HT1080 (cell line): ENCODE results near the gene WDR91. TPM values are rescaled to one million over a fixed set of nuclear protein-coding genes. Genes with fewer than 3 reads are reported as not detected.
A peak's percentile ranks its signal among the peaks of the same experiment; 100 is the strongest.
"Not testable (repeated sequence)": the region's sequence is repeated elsewhere in the genome, so short reads cannot be mapped to it uniquely, and the experiment has no call there.

ENCODE experiments used
- DNase-seq: peaks from one replicate; pipeline ENCODE4 v3.0.0-alpha.2; 2015; ENCODE audit warnings: low read depth
- total RNA-seq: library from RNA; depleted of rRNA; stranded (reverse); fragments of >200 nt; shearing (Covaris generic); gene quantifications from 2 replicates; pipeline ENCODE4 v1.2.3, GENCODE V29; 2014

The WDR91 gene
- total RNA-seq, 1 experiment from 2014 or later, result 3.9 TPM

DNA sequence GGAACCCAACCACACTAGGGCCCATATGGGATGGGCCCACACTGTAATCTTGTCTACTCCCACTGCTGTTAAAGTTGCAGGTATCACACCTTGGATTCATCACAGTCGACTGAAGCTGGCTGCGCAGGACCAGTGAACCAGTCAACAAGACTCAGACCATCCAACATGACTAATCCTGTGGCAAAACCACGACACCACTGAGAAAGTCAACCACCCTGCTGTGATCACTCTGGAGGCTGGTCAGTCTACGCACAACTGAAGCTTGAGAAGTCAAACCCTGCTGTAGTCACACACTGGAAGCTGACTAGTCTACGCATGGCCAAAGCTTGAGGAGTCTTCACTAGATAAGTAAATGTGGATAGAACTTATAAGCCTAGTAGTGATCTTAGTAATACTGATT, 31.2 kb downstream of the WDR91 start:
- no peak for DNase-seq

DNA sequence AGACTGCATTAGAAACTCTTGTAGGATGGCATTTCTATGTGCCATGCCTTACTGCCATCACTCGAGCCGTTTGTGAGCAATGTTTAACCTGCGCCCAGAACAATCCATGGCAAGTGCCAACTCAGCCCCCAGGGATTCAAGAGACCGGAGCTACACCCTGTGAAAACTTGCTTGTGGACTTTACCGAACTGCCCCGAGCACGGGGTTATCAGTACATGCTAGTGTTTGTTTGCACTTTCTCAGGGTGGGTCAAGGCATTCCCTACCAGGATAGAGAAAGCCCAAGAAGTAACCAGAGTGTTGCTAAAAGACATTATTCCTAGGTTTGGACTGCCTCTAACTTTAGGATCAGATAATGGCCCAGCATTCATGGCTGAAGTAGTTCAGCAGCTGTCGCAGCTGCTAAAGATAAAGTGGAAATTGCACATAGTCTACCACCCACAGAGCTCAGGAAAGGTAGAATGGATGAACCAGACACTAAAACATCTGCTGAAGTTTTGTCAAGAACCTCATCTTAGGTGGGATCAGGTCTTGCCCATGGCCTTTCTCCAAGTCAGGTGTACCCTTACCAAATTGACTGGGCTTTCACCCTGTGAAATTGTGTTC, 31.9 kb downstream of the WDR91 start:
- no peak for DNase-seq

DNA sequence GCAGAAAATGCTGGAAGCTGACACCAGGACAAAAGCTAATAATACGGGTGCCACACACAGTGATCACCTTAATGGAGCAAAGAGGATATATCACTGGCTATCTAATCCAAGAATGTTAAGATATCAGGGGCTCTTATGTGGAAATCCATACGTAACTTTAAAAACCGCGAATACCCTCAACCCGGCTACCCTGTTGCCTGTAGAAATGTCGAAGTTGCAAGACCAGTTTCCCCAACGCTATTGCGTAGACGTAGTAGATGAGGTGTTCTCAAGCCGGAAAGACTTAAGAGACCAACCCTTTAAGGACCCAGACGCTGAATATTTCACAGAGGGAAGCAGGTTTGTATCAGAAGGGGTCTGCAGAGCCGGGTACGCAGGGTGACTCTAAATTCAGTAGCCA, 33.0 kb downstream of the WDR91 start:
- DNase-seq, result no peak

DNA sequence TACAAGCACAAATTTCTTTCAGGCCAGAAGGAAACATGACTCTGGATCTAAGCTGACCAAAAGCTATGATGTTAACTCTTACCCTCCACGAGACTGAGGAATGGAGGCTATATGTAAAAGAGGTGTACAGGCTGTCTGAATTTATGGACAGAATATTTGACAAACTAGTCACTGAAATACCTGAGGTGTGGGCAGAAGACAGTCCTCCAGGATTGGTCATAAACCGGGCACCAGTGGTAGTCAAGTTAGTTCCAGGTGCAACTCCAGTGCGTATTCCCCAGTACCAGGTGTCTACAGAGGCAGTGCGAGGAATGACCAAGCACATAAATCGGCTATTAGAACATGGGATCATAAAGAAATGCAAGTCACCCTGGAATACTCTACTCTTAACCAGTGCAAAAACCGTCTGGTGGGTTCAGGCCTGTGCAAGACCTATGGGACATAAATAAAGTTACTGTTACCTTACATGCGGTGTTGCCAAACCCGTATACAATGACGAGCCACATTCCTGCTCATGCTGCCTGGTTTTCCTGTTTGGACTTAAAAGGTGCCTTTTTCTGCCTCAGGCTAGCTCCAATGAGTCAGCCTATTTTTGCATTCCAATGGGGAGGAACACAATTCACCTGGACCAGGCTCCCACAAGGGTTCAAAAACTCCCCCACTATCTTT, 34.2 kb downstream of the WDR91 start:
- peak; percentile 32 for DNase-seq

DNA sequence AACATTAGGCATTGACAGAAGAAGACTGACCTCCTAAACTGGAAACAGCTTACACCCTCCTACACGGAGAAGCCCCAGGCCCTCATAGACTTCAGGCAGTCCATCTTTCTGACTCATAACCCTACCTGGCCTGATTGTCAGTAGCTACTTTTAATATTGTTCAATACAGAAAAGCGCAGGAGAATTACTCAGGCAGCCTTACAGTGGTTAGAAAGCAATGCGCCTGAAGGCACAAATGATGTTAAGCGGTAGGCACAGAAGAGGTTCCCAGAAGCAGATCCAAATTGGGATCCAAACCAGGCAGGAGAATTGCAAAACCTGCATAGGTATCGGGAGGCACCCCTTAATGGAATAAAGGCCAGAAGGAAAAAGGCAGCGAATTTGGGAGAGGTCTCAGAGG, 35.4 kb downstream of the WDR91 start:
- no peak for DNase-seq

DNA sequence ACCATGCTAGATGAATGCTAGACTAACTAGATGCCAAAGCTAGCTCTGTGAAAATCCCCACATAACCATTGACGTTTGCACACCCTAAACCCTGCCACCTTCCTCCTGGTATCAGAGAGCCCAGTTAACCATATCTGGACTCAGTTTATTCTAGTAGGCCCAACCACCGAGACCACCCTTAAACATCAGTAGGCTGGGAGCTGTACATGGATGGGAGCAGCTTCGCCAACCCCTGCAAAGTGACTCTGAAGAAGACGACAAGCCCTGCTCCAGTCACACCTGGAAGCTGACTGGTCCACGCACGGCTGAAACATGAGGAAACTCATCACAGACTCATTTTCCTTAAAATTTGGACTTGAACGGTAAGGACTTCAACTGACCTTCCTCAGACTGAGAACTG, 36.4 kb downstream of the WDR91 start:
- DNase-seq, result no peak

DNA sequence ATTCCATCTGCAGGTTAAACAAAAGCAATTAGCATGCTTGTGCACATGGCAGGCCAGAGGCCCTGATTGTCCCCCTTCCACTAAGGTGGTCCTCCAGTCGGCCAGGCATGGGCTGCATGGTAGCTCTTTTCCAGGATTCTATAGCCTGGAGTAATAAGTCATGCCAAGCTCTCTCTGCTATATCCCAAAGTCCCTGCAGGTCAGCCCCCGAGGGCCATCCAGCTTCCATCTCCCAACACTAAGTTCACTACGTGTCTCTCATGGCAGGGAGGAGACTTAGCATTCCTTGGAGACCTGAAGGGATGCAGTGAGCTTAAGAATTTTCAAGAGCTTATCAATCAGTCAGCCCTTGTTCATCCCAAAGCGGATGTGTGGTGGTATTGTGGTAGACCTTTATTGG, 37.4 kb downstream of the WDR91 start:
- DNase-seq, result not testable (repeated sequence)

DNA sequence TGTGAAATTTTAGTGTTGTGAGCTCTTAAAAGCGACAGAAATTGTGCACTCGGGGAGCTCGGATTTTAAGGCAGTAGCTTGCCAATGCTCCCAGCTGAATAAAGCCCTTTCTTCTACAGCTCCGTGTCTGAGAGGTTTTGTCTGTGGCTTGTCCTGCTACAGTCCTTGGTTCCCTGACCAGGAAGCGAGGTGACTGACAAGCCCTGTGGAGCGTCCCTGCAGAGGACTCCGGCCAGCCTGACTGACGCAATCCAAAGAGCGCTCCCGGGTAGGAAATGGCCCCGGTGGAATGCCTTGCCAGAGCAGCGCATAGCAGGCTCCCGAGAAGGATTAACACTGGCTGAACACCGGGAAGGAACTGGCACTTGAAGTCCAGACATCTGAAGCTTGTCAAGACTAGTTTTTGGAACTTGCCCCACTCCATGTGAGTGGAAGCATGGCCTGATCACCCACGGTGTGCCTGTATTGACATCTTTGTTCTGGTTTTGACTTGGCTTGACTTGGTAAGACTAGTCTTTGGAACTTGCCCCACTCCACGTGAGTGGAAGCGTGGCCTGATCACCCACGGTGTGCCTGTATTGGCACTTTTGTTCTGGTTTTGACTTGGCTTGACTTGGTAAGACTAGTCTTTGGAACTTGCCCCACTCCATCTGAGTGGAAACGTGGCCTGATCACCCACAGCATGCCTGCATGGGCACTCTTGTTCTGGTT, 39.6 kb downstream of the WDR91 start:
- not testable (repeated sequence) for DNase-seq

DNA sequence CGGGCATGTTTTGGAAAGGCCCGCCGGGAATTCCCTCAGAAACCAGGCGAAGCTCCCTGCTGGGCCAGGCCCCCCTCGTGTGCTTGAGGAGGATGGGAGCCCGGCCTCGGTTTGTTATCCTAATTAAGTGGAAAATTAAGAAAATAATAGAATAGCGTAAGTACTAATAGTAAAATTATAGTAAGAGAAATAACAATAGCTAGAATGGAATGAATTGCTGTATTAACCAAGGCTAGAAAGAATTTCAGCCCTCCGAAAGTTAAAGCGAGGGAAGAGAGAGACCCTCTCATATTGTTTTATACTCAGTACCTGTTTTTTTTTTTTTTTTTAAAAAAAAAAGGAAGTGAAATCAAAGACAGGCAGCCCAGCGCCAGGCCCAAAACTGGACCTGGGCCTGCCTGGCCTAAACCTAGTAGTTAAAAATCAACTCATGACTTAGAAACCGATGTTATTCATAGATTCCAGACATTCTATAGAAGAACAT, 40.3 kb downstream of the WDR91 start:
- DNase-seq, result not testable (repeated sequence)

DNA sequence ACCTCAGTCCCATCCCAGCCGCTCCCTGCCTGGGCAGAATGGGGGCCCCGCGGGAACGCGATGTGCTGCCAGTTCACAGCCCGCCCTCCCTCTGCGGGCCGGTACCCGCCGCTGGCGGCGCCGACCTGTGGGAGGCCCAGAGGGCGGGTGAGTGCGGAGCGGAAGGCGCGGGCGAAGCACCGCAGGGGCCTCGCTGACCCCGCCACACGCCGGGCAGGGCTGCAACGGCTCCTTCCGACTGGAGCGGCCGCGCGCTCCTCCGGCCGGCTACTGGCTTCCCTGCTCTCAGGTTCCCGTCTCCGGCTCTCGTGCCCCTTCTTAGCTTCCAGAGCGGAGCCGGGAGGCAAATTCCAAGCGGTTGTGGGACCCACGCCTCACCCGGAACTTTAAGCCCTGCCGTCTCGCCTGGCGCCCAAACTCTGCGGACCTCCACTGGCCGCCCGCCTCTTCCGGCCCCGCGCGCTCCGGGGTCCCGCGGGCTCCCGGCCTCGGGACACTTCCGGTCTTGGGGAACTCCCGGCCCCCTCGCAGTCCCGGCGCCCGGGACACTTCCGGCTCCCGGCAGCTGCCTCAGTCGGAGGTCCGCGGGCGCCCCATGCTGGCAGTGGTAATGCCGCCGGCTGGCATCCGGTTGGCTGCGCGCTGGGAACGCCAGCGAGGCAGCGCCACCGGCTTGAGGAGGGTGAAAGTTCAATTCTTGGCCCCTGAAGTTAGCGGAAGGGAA, 40.9 kb downstream of the WDR91 start, which contains the start of gene CYREN:
Gene CYREN (minus strand): TSS at position 434 of the 724 bp plus-strand sequence. CDS start 1,785 bp downstream, outside the sequence.
- peak; percentile 94 for DNase-seq

DNA sequence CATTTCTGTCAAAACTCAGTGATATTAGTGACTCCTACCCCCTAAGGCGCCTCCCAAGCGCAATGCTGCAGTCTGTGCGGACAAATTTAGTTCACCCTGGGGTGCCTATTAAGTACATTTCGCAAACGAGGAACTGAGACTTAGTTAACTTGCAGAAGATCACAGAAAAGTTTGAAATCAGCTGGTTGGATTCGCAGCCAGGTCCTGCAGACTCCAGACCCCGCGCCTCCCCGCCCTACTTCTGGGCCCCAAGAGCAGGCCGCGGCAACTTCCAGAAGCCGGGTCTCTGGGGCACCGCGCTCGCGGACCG, 41.4 kb downstream of the WDR91 start:
- DNase-seq, result peak; percentile 8

DNA sequence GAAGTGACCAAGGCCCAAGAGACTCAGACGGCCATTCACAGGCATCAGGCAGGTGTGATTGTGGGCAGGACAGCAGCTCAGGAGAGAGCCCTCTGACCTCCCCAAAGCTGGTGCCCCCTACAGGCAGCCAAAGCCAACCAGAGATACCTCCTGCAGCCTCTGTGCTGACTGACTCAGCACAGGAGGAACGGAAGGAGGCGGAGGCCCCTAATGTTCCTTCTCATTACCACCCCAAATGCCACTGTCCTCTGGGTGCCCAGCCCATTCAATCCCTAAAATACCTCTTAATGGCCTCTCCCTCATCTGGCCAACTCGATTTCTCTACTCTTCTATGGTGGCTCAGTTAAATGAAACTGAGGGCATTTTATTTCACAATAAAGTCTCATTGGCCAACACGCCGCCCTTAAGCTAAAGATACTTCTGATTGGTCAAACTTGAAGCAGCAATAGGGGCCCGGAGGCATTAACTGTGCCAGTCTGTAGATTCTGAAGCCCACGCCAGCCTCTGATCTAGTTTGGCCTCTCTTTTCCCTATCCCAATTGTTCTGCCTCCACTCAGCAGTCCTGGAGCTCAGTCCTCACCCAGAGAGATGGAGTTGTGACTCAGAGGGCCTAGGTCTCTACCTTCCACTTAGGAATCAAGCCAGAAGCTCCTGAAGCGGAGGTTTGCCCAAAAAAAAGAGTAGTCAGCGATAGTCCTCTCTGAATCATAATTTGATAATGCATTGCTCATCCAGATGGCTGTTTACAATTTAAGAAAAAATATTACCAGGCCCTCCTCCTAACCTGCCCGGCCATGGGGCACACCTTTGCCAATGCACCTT, 42.0 kb downstream of the WDR91 start:
- peak; percentile 44 for DNase-seq

DNA sequence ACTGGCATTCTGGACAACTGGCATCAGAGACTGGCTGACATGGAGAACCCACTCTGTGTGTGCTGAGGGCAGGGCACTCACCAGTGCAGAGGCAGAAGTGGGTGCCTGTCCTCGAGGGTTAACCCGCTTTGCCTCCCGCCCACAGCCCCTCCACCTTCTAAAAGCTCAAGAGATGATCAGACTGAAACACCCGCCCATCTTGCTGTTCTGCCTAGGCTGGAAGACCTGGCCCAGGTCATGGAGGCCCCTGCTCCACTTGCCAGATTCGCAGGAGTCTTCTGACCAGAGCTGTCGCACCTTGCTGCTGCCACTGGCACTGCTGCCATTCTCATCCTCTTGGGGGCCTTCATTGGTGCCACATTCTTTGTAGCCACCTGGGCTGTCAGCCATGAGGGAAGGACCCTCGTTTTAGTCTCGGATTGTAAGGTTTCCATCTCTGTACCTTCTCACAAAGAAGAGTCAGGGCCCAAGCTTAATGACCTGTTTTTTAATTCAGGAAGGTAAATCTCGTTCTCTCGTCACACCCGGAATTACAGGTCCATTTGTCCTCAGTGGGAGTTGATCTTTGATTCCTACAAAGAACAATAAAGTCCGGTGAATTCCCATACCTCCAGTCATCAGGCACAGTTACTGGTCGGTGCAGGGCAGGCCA, 42.7 kb downstream of the WDR91 start:
- DNase-seq, result no peak

DNA sequence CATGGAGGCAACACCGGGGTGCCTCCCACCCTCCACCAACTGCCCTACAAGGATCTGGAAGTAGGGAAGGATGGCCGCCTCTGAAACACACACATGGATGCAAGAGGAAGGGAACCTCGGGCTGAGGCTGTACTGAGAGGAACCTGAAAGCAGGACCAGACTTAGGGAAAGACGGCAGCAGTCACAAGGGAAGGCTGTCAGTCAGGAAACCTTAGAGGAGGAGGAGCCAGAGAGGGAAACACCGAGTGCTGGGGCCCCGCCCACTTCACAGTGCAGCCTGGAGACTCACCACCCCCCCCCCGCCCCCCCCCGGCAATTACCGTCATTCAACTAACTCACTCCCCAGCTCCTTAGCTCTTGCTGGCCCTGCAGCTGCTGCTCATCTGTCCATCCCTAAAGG, 43.3 kb downstream of the WDR91 start:
- DNase-seq, result no peak

DNA sequence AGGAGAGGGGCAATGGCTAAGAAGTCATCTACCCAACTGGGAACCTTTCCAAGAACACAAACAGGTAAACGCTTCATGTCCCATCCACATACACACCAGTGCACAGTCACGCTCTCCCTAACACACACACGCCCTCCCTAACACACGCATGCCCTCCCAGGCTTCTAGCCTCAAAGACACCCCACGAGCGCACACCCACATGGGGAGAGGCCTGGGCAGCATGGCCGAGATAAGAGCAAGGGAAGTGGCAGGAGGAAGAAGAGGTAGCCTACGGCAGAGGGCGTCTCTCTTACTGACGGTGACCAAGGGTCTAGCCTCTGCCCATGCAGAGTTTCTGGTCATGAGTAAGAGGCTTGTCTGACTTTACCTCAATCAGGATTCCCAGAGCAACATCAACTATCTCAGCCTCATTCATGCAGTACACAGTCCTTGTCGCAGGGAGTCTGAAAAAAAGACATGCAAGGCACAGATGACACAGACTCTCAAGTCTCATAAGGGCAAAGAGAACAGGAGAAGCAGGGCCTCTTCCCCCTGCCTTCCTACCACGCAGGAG, 43.9 kb downstream of the WDR91 start:
- DNase-seq, result no peak

DNA sequence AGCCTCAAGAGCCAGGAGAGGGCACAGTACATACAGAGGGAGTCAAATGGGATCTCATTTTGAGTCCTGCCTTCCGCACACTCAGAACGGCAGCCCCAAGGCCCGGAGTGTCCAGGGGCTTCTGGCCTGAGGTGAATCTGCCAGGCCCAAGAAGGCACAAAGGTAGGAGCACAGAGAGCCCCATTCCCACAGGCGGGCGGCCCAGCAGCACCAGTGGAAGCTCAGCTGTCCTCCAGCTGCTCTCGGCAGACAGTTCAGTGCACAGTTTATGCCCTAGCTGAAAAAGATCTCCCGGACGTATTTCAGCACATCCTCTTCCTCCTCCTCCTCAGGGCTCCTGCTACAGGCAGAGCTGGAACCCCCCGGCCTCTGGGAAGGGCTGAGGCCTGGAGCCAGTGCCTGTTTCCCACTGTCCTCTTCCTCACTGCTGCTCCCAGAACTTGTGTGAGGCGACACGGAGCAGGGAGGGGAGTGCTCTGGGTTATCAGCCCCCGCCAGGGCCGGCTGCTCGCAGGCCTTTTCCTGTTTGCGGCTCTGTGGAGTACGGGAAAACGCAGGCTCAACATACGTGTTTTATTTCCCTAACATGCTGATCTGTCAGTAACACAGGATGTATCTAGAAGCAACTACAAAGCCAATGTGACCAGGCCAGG, 44.9 kb downstream of the WDR91 start:
- DNase-seq, result no peak

DNA sequence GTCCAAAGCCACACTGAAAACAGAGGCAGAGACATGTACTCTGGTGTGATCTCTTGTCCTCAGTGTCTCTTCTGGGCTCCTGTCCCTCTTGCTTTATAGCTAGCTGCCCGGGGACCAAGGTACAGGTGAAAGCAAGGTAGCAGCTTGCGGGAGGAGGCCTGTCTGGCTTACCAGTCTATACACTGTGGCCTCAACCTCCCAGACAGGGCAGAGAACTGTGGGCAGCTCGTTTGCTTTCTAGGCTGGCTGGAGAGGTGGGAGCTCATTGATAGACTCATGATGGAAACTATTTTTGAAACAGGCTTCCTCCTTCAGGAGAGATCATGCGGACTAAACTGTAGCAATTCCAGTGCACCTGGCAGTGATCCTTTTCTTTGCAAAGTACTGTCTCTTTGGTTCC, 45.5 kb downstream of the WDR91 start:
- no peak for DNase-seq

DNA sequence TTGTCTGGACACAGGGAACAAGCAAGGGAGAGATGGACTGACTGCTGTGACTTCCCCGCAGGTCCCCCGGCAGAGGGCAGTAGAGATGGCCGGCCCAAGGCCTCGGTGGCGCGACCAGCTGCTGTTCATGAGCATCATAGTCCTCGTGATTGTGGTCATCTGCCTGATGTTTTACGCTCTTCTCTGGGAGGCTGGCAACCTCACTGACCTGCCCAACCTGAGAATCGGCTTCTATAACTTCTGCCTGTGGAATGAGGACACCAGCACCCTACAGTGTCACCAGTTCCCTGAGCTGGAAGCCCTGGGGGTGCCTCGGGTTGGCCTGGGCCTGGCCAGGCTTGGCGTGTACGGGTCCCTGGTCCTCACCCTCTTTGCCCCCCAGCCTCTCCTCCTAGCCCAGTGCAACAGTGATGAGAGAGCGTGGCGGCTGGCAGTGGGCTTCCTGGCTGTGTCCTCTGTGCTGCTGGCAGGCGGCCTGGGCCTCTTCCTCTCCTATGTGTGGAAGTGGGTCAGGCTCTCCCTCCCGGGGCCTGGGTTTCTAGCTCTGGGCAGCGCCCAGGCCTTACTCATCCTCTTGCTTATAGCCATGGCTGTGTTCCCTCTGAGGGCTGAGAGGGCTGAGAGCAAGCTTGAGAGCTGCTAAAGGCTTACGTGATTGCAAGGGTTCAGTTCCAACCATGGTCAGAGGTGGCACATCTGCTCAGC, 46.8 kb downstream of the WDR91 start:
- DNase-seq, result no peak

DNA sequence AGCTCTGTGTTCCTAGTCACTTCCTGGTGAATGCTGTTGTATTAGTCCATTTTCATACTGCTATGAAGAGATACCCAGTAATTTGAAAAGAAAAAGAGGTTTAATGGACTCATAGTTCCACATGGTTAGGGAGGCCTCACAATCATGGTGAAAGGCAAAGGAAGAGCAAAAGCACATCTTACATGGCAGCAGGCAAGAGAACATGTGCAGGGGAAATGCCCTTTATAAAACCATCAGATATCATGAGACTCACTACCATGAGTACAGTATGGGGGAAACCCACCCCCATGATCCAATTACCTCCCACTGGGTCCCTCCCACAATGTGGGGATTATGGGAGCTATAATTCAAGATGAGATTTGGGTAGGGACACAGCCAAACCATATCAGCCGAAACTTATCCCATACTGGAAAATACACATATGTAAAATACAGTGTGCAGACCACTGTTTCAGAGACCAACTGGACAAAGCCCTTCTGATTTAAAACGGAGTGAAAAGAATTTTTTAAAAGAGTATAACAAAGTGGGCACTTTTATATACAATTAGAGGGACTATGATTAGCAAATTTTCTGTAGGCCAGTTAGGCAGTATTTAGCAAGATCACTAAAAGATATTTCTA, 48.8 kb downstream of the WDR91 start:
- no peak for DNase-seq
